IPS-18a (cell line): Measurements from ENCODE around the gene ADH5.
"Not testable (repeated sequence)": the region's sequence is repeated elsewhere in the genome, so short reads cannot be mapped to it uniquely, and the experiment has no call there.

Experiments
- H3K27ac ChIP-seq: one replicate; pipeline ENCODE4 v1.5.1; 2013; ENCODE audit warnings: low read length
- H3K27me3 ChIP-seq: one replicate; pipeline ENCODE4 v1.6.1; 2013; ENCODE audit warnings: mild to moderate bottlenecking, low read length; ENCODE audit not compliant: control insufficient read depth, insufficient read depth
- H3K36me3 ChIP-seq: one replicate; pipeline ENCODE4 v1.6.1; 2013; ENCODE audit warnings: low read depth, low read length; ENCODE audit not compliant: control insufficient read depth
- H3K4me1 ChIP-seq: one replicate; pipeline ENCODE4 v1.6.1; 2013; ENCODE audit warnings: low read depth, low read length; ENCODE audit not compliant: control insufficient read depth
- H3K4me3 ChIP-seq: one replicate; pipeline ENCODE4 v1.5.1; 2013; ENCODE audit warnings: low read length
- H3K9ac ChIP-seq: one replicate; pipeline ENCODE4 v1.6.1; 2013; ENCODE audit warnings: mild to moderate bottlenecking, low read length, moderate library complexity
- H3K9me3 ChIP-seq: one replicate; pipeline ENCODE4 v1.6.1; 2013; ENCODE audit warnings: low read depth, low read length; ENCODE audit not compliant: control insufficient read depth

Gene ADH5

GRCh38 chr4:99104153-99104552 lies 15.6 kb upstream of the ADH5 start:
- H3K36me3 ChIP-seq = no peaks in the 10 kb centered on the region
- H3K27me3 ChIP-seq = no peaks in the 10 kb centered on the region
- no peaks in the 10 kb centered on the region for H3K4me1 ChIP-seq
- no peaks in the 10 kb centered on the region for H3K9me3 ChIP-seq
- no peak overlapping the region for H3K4me3 ChIP-seq
- H3K9ac ChIP-seq = no peak overlapping the region
- H3K27ac ChIP-seq = no peak overlapping the region

GRCh38 chr4:99103166-99103565 lies 14.6 kb upstream of the ADH5 start:
- H3K4me3 ChIP-seq = no peak overlapping the region
- no peaks in the 10 kb centered on the region for H3K27me3 ChIP-seq
- H3K9me3 ChIP-seq = no peaks in the 10 kb centered on the region
- no peak overlapping the region for H3K9ac ChIP-seq
- no peaks in the 10 kb centered on the region for H3K36me3 ChIP-seq
- H3K27ac ChIP-seq = no peak overlapping the region
- no peaks in the 10 kb centered on the region for H3K4me1 ChIP-seq

- no peaks in the 10 kb centered on the region for H3K36me3 ChIP-seq
- no peaks in the 10 kb centered on the region for H3K4me1 ChIP-seq
- no peak overlapping the region for H3K9ac ChIP-seq
These were observed 14.0 kb upstream of the ADH5 start for GRCh38 chr4:99102634-99103033.

GRCh38 chr4:99100876-99101275 lies 12.3 kb upstream of the ADH5 start:
- H3K9ac ChIP-seq = no peak overlapping the region
- H3K9me3 ChIP-seq = no peaks in the 10 kb centered on the region
- H3K27ac ChIP-seq = no peak overlapping the region
- no peaks in the 10 kb centered on the region for H3K27me3 ChIP-seq
- H3K4me1 ChIP-seq = no peaks in the 10 kb centered on the region
- no peaks in the 10 kb centered on the region for H3K36me3 ChIP-seq
- no peak overlapping the region for H3K4me3 ChIP-seq

More at GRCh38 chr4:99102634-99103033, 14.0 kb upstream of the ADH5 start:
- Histone ChIP-seq H3K4me3 (no peak overlapping the region), H3K27me3 (no peaks in the 10 kb centered on the region), H3K27ac (no peak overlapping the region), H3K9me3 (no peaks in the 10 kb centered on the region)

- not testable (repeated sequence) for H3K4me1 ChIP-seq, H3K27ac ChIP-seq, H3K36me3 ChIP-seq, H3K27me3 ChIP-seq, H3K4me3 ChIP-seq, H3K9me3 ChIP-seq, H3K9ac ChIP-seq
These were observed 11.2 kb upstream of the ADH5 start for GRCh38 chr4:99099814-99100213.

GRCh38 chr4:99099311-99099710 lies 10.7 kb upstream of the ADH5 start:
- no peak overlapping the region for H3K4me3 ChIP-seq
- no peaks in the 10 kb centered on the region for H3K27me3 ChIP-seq
- H3K4me1 ChIP-seq = no peaks in the 10 kb centered on the region
- no peaks in the 10 kb centered on the region for H3K36me3 ChIP-seq
- no peaks in the 10 kb centered on the region for H3K9me3 ChIP-seq
- H3K27ac ChIP-seq = no peak overlapping the region
- no peak overlapping the region for H3K9ac ChIP-seq

- peaks cover 14% of the 10 kb centered on the region for H3K4me1 ChIP-seq
- not testable (repeated sequence) for H3K36me3 ChIP-seq, H3K9me3 ChIP-seq, H3K27ac ChIP-seq, H3K27me3 ChIP-seq, H3K4me3 ChIP-seq, H3K9ac ChIP-seq
These were observed 3.3 kb upstream of the ADH5 start for GRCh38 chr4:99091841-99092240.

- no peaks in the 10 kb centered on the region for H3K36me3 ChIP-seq
- H3K4me3 ChIP-seq = peak overlapping the region; percentile 7
- no peak overlapping the region for H3K27ac ChIP-seq
- H3K4me1 ChIP-seq = peaks cover 17% of the 10 kb centered on the region
- H3K27me3 ChIP-seq = no peaks in the 10 kb centered on the region
- H3K9me3 ChIP-seq = no peaks in the 10 kb centered on the region
- no peak overlapping the region for H3K9ac ChIP-seq
These were observed 2.6 kb upstream of the ADH5 start for GRCh38 chr4:99091216-99091575.

- H3K9ac ChIP-seq = no peak overlapping the region
- H3K4me1 ChIP-seq = peaks cover 17% of the 10 kb centered on the region
- H3K4me3 ChIP-seq = peak overlapping the region; percentile 7
- peaks cover under 1% of the 10 kb centered on the region for H3K36me3 ChIP-seq
- no peaks in the 10 kb centered on the region for H3K27me3 ChIP-seq
- H3K27ac ChIP-seq = no peak overlapping the region
- no peaks in the 10 kb centered on the region for H3K9me3 ChIP-seq
These were observed 2.1 kb upstream of the ADH5 start for GRCh38 chr4:99090481-99091215.

- peak overlapping the region; percentile 81 for H3K9ac ChIP-seq
- no peaks in the 10 kb centered on the region for H3K27me3 ChIP-seq
- peak overlapping the region; percentile 78 for H3K4me3 ChIP-seq
- H3K36me3 ChIP-seq = peaks cover 27% of the 10 kb centered on the region
- no peaks in the 10 kb centered on the region for H3K9me3 ChIP-seq
- peaks cover 17% of the 10 kb centered on the region for H3K4me1 ChIP-seq
- H3K27ac ChIP-seq = peak overlapping the region; percentile 83
These were observed 552 bp downstream of the ADH5 start for GRCh38 chr4:99088023-99088449.

GRCh38 chr4:99084595-99084994 lies 4.0 kb downstream of the ADH5 start:
- no peak overlapping the region for H3K4me3 ChIP-seq
- H3K27ac ChIP-seq = no peak overlapping the region
- H3K9me3 ChIP-seq = no peaks in the 10 kb centered on the region
- H3K9ac ChIP-seq = no peak overlapping the region
- H3K4me1 ChIP-seq = peaks cover 3% of the 10 kb centered on the region
- H3K27me3 ChIP-seq = no peaks in the 10 kb centered on the region
- peaks cover 61% of the 10 kb centered on the region for H3K36me3 ChIP-seq

GRCh38 chr4:99082192-99082591 lies 6.4 kb downstream of the ADH5 start:
- Histone ChIP-seq H3K4me1 (peaks cover 3% of the 10 kb centered on the region), H3K27me3 (no peaks in the 10 kb centered on the region), H3K9me3 (no peaks in the 10 kb centered on the region), H3K9ac (no peak overlapping the region), H3K27ac (no peak overlapping the region), H3K4me3 (no peak overlapping the region), H3K36me3 (peaks cover 83% of the 10 kb centered on the region)
